ENCODE measurements around the gene EIF1.

GRCh38 chr17:41680426-41681040 lies 8.2 kb upstream of the EIF1 start:
- TF ChIP-seq POLR2A (IDR thresholded peaks at IDR 0.05) (no peak), CTCF (IDR thresholded peaks at IDR 0.05) (no peak)

Data from lower leg skin (tissue), 3 donors.